ENCODE data around the gene MRPS2.

DNA sequence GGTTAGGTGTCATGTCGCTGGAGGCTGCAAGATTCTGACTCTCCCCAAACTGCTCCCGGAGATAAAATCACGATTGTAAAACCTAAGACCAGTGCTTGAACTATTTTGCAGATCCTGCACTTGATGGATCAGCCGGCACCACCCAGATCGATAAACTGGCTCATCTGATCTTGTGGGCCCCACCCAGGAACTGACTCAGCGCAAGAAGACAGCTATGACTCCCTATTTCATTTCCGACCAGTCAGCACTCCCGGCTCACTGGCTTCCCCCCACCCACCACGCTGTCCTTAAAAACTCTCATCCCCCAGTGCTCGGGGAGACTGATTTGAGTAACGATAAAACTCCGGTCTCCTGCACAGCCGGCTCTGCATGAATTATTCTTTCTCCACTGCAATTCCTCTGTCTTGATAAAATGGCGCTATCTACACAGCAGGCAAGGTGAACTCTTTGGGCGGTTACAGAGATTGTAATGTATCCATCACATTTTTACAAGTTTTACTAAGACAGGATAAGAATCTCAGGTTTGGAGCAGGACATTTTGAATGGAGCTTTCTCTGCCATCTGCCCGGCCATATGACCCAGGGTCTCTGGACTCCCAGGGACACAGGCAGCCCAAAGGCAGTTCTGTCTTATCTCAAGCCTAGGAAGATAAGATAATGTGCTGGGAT is 31.5 kb upstream of the MRPS2 start:
- TF ChIP-seq, protein P1, sequence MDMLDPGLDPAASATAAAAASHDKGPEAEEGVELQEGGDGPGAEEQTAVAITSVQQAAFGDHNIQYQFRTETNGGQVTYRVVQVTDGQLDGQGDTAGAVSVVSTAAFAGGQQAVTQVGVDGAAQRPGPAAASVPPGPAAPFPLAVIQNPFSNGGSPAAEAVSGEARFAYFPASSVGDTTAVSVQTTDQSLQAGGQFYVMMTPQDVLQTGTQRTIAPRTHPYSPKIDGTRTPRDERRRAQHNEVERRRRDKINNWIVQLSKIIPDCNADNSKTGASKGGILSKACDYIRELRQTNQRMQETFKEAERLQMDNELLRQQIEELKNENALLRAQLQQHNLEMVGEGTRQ (CRISPR knock-in tag; IDR thresholded peaks at IDR 0.05): no peak
- TF ChIP-seq, protein P2, sequence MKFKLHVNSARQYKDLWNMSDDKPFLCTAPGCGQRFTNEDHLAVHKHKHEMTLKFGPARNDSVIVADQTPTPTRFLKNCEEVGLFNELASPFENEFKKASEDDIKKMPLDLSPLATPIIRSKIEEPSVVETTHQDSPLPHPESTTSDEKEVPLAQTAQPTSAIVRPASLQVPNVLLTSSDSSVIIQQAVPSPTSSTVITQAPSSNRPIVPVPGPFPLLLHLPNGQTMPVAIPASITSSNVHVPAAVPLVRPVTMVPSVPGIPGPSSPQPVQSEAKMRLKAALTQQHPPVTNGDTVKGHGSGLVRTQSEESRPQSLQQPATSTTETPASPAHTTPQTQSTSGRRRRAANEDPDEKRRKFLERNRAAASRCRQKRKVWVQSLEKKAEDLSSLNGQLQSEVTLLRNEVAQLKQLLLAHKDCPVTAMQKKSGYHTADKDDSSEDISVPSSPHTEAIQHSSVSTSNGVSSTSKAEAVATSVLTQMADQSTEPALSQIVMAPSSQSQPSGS (CRISPR knock-in tag; IDR thresholded peaks at IDR 0.05; ENCODE audit: borderline replicate concordance, low read depth): no peak
- TF ChIP-seq, protein P3, sequence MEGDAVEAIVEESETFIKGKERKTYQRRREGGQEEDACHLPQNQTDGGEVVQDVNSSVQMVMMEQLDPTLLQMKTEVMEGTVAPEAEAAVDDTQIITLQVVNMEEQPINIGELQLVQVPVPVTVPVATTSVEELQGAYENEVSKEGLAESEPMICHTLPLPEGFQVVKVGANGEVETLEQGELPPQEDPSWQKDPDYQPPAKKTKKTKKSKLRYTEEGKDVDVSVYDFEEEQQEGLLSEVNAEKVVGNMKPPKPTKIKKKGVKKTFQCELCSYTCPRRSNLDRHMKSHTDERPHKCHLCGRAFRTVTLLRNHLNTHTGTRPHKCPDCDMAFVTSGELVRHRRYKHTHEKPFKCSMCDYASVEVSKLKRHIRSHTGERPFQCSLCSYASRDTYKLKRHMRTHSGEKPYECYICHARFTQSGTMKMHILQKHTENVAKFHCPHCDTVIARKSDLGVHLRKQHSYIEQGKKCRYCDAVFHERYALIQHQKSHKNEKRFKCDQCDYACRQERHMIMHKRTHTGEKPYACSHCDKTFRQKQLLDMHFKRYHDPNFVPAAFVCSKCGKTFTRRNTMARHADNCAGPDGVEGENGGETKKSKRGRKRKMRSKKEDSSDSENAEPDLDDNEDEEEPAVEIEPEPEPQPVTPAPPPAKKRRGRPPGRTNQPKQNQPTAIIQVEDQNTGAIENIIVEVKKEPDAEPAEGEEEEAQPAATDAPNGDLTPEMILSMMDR (IDR thresholded peaks at IDR 0.05): no peak
- no peak for TF ChIP-seq ESRRA (CRISPR knock-in tag; IDR thresholded peaks at IDR 0.05; ENCODE audit: borderline replicate concordance)

Data from WTC11 (cell line).